DMS114 treated with DMSO at 0.1 percent for 48 hours (cell line): Measurements from ENCODE around the gene GOLGA6L10.
"Not testable (repeated sequence)": the region's sequence is repeated elsewhere in the genome, so short reads cannot be mapped to it uniquely, and the experiment has no call there.

Experiments used
- DNase-seq: peaks from one replicate; lab custom pipeline; 2025; ENCODE audit not compliant: unreplicated experiment; lab: John Stamatoyannopoulos, UW

The GOLGA6L10 gene

GRCh38 chr15:82319522-82320278 is 29.6 kb downstream of the GOLGA6L10 start:
- not testable (repeated sequence) for DNase-seq

GRCh38 chr15:82318281-82318680 is 31.0 kb downstream of the GOLGA6L10 start:
- DNase-seq: not testable (repeated sequence)

- not testable (repeated sequence) for DNase-seq
Observed at GRCh38 chr15:82317516-82317915, 31.8 kb downstream of the GOLGA6L10 start.

- no peak for DNase-seq
Observed at GRCh38 chr15:82317091-82317489, 32.2 kb downstream of the GOLGA6L10 start.

- not testable (repeated sequence) for DNase-seq
Observed at GRCh38 chr15:82316247-82317090, 32.8 kb downstream of the GOLGA6L10 start.

GRCh38 chr15:82315519-82316246 is 33.6 kb downstream of the GOLGA6L10 start:
- no peak for DNase-seq

GRCh38 chr15:82314769-82315518 is 34.3 kb downstream of the GOLGA6L10 start:
- DNase-seq: no peak

- DNase-seq: not testable (repeated sequence)
Observed at GRCh38 chr15:82313951-82314768, 35.1 kb downstream of the GOLGA6L10 start.

GRCh38 chr15:82313446-82313845 is 35.8 kb downstream of the GOLGA6L10 start:
- no peak for DNase-seq

- DNase-seq: no peak
Observed at GRCh38 chr15:82312586-82313349, 36.5 kb downstream of the GOLGA6L10 start.

- not testable (repeated sequence) for DNase-seq
Observed at GRCh38 chr15:82311321-82311720, 38.0 kb downstream of the GOLGA6L10 start.

- DNase-seq: no peak
Observed at GRCh38 chr15:82309802-82310201, 39.5 kb downstream of the GOLGA6L10 start.

- DNase-seq: no peak
Observed at GRCh38 chr15:82307714-82308081, 41.6 kb downstream of the GOLGA6L10 start.

- DNase-seq: no peak
Observed at GRCh38 chr15:82306791-82307713, 42.2 kb downstream of the GOLGA6L10 start.

GRCh38 chr15:82305621-82306048 is 43.6 kb downstream of the GOLGA6L10 start:
- no peak for DNase-seq

- no peak for DNase-seq
Observed at GRCh38 chr15:82304778-82305090, 44.5 kb downstream of the GOLGA6L10 start.

GRCh38 chr15:82303956-82304777 is 45.1 kb downstream of the GOLGA6L10 start:
- DNase-seq: no peak
